K562 (cell line): Measurements from ENCODE around the gene NSMCE1. TPM values are rescaled to one million over a fixed set of nuclear protein-coding genes. Genes with fewer than 3 reads are reported as not detected.

Experiments used
- CSDE1 ChIP-seq, 2 experiments: fragments of 450-650 bp; IDR thresholded peaks; 2 replicates each; pipeline ENCODE4 v1.6.1; 2016; ENCODE audit warnings: mild to moderate bottlenecking in 1 of 2
- E2F3 ChIP-seq: fragments of 250-450 bp; sonication (Bioruptor Pico); IDR thresholded peaks from 2 replicates; pipeline ENCODE4 v1.4.0; 2020; ENCODE audit warnings: mild to moderate bottlenecking
- ERF ChIP-seq: fragments of 450-650 bp; formaldehyde crosslinking; IDR thresholded peaks from 2 replicates; pipeline ENCODE4 v1.4.0; 2020; ENCODE audit warnings: mild to moderate bottlenecking, mixed read lengths
- KLF13 ChIP-seq: fragments of 450-650 bp; IDR thresholded peaks from 2 replicates; pipeline ENCODE4 v1.6.1; 2016; ENCODE audit warnings: missing genetic modification characterization, low read depth, mild to moderate bottlenecking, missing compliant biosample characterization, moderate library complexity, borderline replicate concordance
- RNF219 ChIP-seq: fragments of 250-450 bp; sonication (Bioruptor Pico); IDR thresholded peaks from 2 replicates; pipeline ENCODE4 v1.5.0; 2022; ENCODE audit warnings: mild to moderate bottlenecking
- SMARCA4 ChIP-seq: fragments of 450-650 bp; IDR thresholded peaks from 2 replicates; pipeline ENCODE4 v1.6.1; 2016
- TCF7L2 ChIP-seq: fragments of 150-350 bp; IDR thresholded peaks from 2 replicates; pipeline ENCODE4 v1.6.1; 2016; ENCODE audit warnings: low read depth, mild to moderate bottlenecking, low read length, moderate library complexity
- ZNF766 ChIP-seq: fragments of 200-800 bp; sonication (Bioruptor generic); conservative IDR thresholded peaks from 2 replicates; pipeline ENCODE4 v1.6.1; 2016; ENCODE audit warnings: missing genetic modification characterization, missing compliant biosample characterization
- polyA plus RNA-seq, 8 experiments: library from polyadenylated mRNA; depleted of rRNA in 4 of 8; stranded (reverse) in 5 of 8; unstranded in 3 of 8; fragments of >200 nt; fragmentation: Nextera tagmentation in 2 of 8; fragmentation: Illumina TruSeq in 1 of 8; extraction: Ambion mirVana in 2 of 8; extraction: Trizol in 1 of 8; gene quantifications; 2 replicates each; pipeline versions ENCODE4 v1.2.1 to v1.2.3, GENCODE V29; 2011 to 2014; ENCODE audit warnings: inconsistent platforms in 1 of 8, missing spikeins in 1 of 8
- total RNA-seq, 7 experiments: library from RNA; depleted of rRNA in 6 of 7; stranded (reverse); fragments of >200 nt in 6 of 7; fragmentation: Illumina TruSeq in 2 of 7; extraction: Trizol in 2 of 7; gene quantifications; 2 replicates each; pipeline versions ENCODE4 v1.2.1 to v1.2.3, GENCODE V29; 2011 to 2021; ENCODE audit warnings: low replicate concordance in 1 of 7

NSMCE1 gene
- total and polyA plus RNA-seq, 9 of the 15 experiments (the other 6 are each of a cell fraction or from before 2014, with no cell fraction given): 52.1 to 163 (median 61.5) TPM

- TF ChIP-seq RNF219 (CRISPR knock-in tag) (no peak), CSDE1 (IDR thresholded peaks at IDR 0.05) (peak in 1 of 2 experiments; percentile 45; a peak in 2 of 4 replicates), TCF7L2 (no peak), SMARCA4 (0 out of 2 replicates have a peak, but pooled peaks have one; percentile 13), ERF (CRISPR knock-in tag) (0 out of 2 replicates have a peak, but pooled peaks have one; percentile 25), ZNF766 (CRISPR knock-in tag) (0 out of 2 replicates have a peak, but pooled peaks have one; percentile 25), E2F3 (CRISPR knock-in tag) (0 out of 2 replicates have a peak, but pooled peaks have one; percentile 51), KLF13 (peak; percentile 32; the same call in 1 of the 2 replicates)
These were observed 69.4 kb downstream of the NSMCE1 start (continued) for GRCh38 chr16:27199235-27199586.
